Motor neuron (in vitro differentiated cells): ENCODE data around the gene PATL2. TPM values are rescaled to one million over a fixed set of nuclear protein-coding genes. Genes with fewer than 3 reads are reported as not detected.
"Not testable (repeated sequence)": the region's sequence is repeated elsewhere in the genome, so short reads cannot be mapped to it uniquely, and the experiment has no call there.

Source experiments
- ATAC-seq, 8 experiments: fragments of 200-7000 bp; cut with Tn5 transposase; replicated peaks in 6 of 8; 2 replicates each; pipeline ENCODE4 v1.8.0; 2021; ENCODE audit warnings: mild to moderate bottlenecking in 8 of 8, moderate library complexity in 8 of 8
- H3K27ac ChIP-seq, 2 donors: fragments of 250-450 bp; sonication (Bioruptor Pico); 2 replicates each; pipeline ENCODE4 v1.9.0; 2021; ENCODE audit warnings: antibody characterized with exemption in 2 of 2, mild to moderate bottlenecking in 2 of 2, moderate library complexity in 1 of 2
- H3K4me1 ChIP-seq, 2 donors: fragments of 250-450 bp; sonication (Bioruptor Pico); replicated peaks in 1 of 2; 2 replicates each; pipeline ENCODE4 v1.6.1; 2021; ENCODE audit warnings: antibody characterized with exemption in 2 of 2, mild to moderate bottlenecking in 2 of 2, moderate library complexity in 1 of 2
- H3K4me3 ChIP-seq, 5 donors: fragments of 250-450 bp; sonication (Bioruptor Pico); 2 replicates each; pipeline ENCODE4 v1.9.0; 2021; ENCODE audit warnings: antibody characterized with exemption in 5 of 5, mild to moderate bottlenecking in 5 of 5, moderate library complexity in 4 of 5
- WGBS, 10 experiments: fragments of 450-650 bp; shearing (Covaris generic); methylation state at CpG; one replicate each; pipeline ENCODE4 v1.0.0; 2022; 5-methylcytosine and 5-hydroxymethylcytosine counted together
- in situ Hi-C, 9 experiments: fragments of 400-800 bp; cut with MboI; loops; one replicate each; pipeline ENCODE4 v1.15.0; 2021; ENCODE audit warnings: low sequenced_read_pairs in 9 of 9, low pct_unique_long_range_greater_than_20kb in 2 of 9; ENCODE audit not compliant: unreplicated experiment in 9 of 9
- total RNA-seq, 8 experiments: library from RNA; unstranded; fragments of 300-600 nt; gene quantifications; 2 replicates each; pipeline versions ENCODE4 v1.2.3 to v1.2.4, GENCODE V29; 2022

The PATL2 gene
- total RNA-seq, 8 experiments from 2014 or later, result 0.11 to 2.2 (median 0.96) TPM

- no peak overlapping the region for H3K27ac ChIP-seq
Observed at GRCh38 chr15:44715797-44716334, 4.7 kb upstream of the PATL2 start.

DNA sequence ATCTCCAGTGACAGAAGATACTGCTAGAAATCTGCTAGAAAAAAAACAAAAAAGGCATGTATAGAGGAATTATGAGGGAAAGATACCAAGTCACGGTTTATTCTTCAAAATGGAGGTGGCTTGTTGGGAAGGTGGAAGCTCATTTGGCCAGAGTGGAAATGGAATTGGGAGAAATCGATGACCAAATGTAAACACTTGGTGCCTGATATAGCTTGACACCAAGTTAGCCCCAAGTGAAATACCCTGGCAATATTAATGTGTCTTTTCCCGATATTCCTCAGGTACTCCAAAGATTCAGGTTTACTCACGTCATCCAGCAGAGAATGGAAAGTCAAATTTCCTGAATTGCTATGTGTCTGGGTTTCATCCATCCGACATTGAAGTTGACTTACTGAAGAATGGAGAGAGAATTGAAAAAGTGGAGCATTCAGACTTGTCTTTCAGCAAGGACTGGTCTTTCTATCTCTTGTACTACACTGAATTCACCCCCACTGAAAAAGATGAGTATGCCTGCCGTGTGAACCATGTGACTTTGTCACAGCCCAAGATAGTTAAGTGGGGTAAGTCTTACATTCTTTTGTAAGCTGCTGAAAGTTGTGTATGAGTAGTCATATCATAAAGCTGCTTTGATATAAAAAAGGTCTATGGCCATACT, 4.1 kb upstream of the PATL2 start:
- ATAC-seq, result no peak
- in situ Hi-C loops, result no loop called here
- Histone ChIP-seq H3K27ac (no peak overlapping the region), H3K4me1 (peaks cover 0 to 5% of the 10 kb centered on the region in 2 donors), H3K4me3 (no peak overlapping the region)
- 67 to 100% (median 96%) methylated on average over 2 to 6 of the region's 6 CpGs for WGBS, 10 experiments

More at GRCh38 chr15:44715797-44716334, 4.7 kb upstream of the PATL2 start:
- WGBS, 10 experiments, result 75 to 100% (median 94%) methylated on average over 1 to 2 of the region's 2 CpGs; no CpG with 5 or more reads in 1 of the 10 experiments
- in situ Hi-C loops, result no loop called here
- H3K4me1 ChIP-seq, result peaks cover 0 to 5% of the 10 kb centered on the region in 2 donors
- H3K4me3 ChIP-seq, result no peak overlapping the region
- no peak for ATAC-seq

DNA sequence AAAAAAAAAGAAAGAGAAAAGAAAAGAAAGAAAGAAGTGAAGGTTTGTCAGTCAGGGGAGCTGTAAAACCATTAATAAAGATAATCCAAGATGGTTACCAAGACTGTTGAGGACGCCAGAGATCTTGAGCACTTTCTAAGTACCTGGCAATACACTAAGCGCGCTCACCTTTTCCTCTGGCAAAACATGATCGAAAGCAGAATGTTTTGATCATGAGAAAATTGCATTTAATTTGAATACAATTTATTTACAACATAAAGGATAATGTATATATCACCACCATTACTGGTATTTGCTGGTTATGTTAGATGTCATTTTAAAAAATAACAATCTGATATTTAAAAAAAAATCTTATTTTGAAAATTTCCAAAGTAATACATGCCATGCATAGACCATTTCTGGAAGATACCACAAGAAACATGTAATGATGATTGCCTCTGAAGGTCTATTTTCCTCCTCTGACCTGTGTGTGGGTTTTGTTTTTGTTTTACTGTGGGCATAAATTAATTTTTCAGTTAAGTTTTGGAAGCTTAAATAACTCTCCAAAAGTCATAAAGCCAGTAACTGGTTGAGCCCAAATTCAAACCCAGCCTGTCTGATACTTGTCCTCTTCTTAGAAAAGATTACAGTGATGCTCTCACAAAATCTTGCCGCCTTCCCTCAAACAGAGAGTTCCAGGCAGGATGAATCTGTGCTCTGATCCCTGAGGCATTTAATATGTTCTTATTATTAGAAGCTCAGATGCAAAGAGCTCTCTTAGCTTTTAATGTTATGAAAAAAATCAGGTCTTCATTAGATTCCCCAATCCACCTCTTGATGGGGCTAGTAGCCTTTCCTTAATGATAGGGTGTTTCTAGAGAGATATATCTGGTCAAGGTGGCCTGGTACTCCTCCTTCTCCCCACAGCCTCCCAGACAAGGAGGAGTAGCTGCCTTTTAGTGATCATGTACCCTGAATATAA, 2.2 kb upstream of the PATL2 start:
- in situ Hi-C loops, result no loop called here
- Histone ChIP-seq H3K4me3 (peak overlapping the region in 2 of 5 donors; percentile 75 to 76), H3K4me1 (peaks cover 0 to 5% of the 10 kb centered on the region in 2 donors), H3K27ac (no peak overlapping the region)
- no peak for ATAC-seq
- WGBS, 10 experiments, result 0 to 100% (median 81%) methylated on average over 1 to 5 of the region's 5 CpGs

DNA sequence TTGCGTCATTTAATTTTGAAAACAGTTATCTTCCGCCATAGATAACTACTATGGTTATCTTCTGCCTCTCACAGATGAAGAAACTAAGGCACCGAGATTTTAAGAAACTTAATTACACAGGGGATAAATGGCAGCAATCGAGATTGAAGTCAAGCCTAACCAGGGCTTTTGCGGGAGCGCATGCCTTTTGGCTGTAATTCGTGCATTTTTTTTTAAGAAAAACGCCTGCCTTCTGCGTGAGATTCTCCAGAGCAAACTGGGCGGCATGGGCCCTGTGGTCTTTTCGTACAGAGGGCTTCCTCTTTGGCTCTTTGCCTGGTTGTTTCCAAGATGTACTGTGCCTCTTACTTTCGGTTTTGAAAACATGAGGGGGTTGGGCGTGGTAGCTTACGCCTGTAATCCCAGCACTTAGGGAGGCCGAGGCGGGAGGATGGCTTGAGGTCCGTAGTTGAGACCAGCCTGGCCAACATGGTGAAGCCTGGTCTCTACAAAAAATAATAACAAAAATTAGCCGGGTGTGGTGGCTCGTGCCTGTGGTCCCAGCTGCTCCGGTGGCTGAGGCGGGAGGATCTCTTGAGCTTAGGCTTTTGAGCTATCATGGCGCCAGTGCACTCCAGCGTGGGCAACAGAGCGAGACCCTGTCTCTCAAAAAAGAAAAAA, 1.4 kb upstream of the PATL2 start:
- peak overlapping the region; percentile 41 to 82 (median 75) for H3K4me3 ChIP-seq
- 1 to 88% (median 28%) methylated on average over 3 to 23 of the region's 24 CpGs for WGBS, 10 experiments
- peak in 3 of 8 experiments; percentile 9 to 18 (median 13) for ATAC-seq
- H3K4me1 ChIP-seq, result peaks cover 0 to 5% of the 10 kb centered on the region in 2 donors
- H3K27ac ChIP-seq, result no peak overlapping the region
- in situ Hi-C loops, result no loop called here

GRCh38 chr15:44711743-44712345, 721 bp upstream of the PATL2 start:
- H3K4me1 ChIP-seq, result peaks cover 0 to 5% of the 10 kb centered on the region in 2 donors
- ATAC-seq, result peak; percentile 10 to 47 (median 33)
- 0 to 10% (median 0%) methylated on average over 5 to 9 of the region's 46 CpGs; no CpG with 5 or more reads in 5 of the 10 experiments for WGBS, 10 experiments
- no peak overlapping the region for H3K27ac ChIP-seq
- peak overlapping the region; percentile 41 to 82 (median 75) for H3K4me3 ChIP-seq
- in situ Hi-C loops, result no loop called here

DNA sequence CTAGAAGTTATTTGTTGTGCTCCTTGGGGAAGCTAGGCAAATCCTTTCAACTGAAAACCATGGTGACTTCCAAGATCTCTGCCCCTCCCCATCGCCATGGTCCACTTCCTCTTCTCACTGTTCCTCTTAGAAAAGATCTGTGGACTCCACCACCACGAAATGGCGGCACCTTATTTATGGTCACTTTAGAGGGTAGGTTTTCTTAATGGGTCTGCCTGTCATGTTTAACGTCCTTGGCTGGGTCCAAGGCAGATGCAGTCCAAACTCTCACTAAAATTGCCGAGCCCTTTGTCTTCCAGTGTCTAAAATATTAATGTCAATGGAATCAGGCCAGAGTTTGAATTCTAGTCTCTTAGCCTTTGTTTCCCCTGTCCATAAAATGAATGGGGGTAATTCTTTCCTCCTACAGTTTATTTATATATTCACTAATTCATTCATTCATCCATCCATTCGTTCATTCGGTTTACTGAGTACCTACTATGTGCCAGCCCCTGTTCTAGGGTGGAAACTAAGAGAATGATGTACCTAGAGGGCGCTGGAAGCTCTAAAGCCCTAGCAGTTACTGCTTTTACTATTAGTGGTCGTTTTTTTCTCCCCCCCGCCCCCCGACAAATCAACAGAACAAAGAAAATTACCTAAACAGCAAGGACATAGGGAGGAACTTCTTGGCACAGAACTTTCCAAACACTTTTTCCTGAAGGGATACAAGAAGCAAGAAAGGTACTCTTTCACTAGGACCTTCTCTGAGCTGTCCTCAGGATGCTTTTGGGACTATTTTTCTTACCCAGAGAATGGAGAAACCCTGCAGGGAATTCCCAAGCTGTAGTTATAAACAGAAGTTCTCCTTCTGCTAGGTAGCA, 657 bp downstream of the PATL2 start:
- 0 to 70% (median 39%) methylated on average over 3 to 9 of the region's 11 CpGs; no CpG with 5 or more reads in 2 of the 10 experiments for whole genome bisulfite sequencing, 10 experiments
- Histone ChIP-seq H3K4me1 (peaks cover 0 to 5% of the 10 kb centered on the region in 2 donors), H3K4me3 (peak overlapping the region; percentile 41 to 82 (median 75)), H3K27ac (peak overlapping the region in 1 of 2 donors; percentile 38)
- ATAC-seq, result no peak
- in situ Hi-C loops, result no loop called here

DNA sequence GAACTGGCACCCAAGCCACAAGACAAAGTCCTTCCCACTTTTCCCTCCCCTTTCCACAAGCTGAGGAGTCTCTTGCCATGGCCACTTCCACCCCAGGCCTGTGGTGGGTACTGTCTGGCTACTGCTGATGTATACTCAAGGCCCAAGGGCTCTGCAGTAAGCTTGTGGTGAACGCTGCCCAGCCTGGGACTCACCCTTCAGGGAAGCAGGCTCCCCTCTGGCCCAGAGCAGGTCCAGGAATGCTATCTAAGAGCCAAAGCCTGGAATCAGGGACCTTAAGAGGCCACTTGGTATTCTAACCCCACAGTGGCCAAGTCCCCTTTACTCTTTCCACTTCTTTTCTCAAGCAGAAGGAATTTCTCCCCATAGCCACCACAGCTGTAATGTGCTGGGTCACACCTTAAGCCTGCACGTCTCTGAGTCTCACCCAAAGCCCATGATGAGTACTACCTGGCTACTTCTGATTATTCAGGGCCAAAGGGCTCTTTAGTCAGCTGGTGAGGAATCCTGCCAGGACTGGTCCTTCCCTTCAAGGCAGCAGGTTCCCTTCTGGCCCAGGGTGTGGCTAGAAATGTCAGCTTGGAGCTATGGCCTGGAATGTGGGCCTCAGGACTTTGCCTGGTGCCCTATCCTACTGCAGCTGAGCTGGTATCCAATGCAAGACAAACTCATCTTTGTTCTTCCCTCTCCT, 4.0 kb downstream of the PATL2 start:
- ATAC-seq, result peak in 1 of 8 experiments; percentile 2

GRCh38 chr15:44706401-44706800, 4.7 kb downstream of the PATL2 start:
- Histone ChIP-seq H3K4me3 (no peak overlapping the region), H3K27ac (no peak overlapping the region), H3K4me1 (no peaks in the 10 kb centered on the region)
- ATAC-seq, result no peak
- WGBS, 10 experiments, result 58 to 100% (median 100%) methylated on average over 1 to 2 of the region's 2 CpGs; no CpG with 5 or more reads in 7 of the 10 experiments
- in situ Hi-C loops, result no loop called here

More for the DNA sequence above, 4.0 kb downstream of the PATL2 start:
- in situ Hi-C loops, result no loop called here
- Histone ChIP-seq H3K4me1 (no peaks in the 10 kb centered on the region), H3K27ac (no peak overlapping the region), H3K4me3 (no peak overlapping the region)
- 60 to 88% (median 82%) methylated on average over 1 of the region's 2 CpGs; no CpG with 5 or more reads in 6 of the 10 experiments for WGBS, 10 experiments

DNA sequence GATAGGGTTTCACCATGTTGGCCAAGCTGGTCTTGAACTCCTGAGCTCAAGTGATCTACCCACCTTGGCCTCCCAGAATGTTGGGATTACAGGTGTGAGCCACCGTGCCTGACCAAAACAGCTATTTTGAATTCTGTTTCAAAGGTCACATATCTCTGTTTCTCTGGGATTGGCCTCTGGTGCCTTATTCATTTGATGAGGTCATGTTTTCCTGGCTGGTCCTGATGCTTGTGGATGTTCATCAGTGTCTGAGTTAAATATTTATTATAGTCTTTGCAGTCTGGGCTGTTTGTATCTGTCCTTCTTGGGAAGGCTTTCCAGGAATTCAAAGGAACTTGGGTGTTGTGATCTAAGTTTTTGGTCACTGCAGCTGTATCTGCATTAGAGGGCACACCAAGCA, 5.1 kb downstream of the PATL2 start:
- H3K4me3 ChIP-seq, result no peak overlapping the region
- H3K4me1 ChIP-seq, result no peaks in the 10 kb centered on the region
- in situ Hi-C loops, result no loop called here
- no peak overlapping the region for H3K27ac ChIP-seq
- WGBS, 10 experiments, result 60 to 100% (median 81%) methylated on average over 1 of the region's 1 CpG; no CpG with 5 or more reads in 6 of the 10 experiments
- ATAC-seq, result no peak

GRCh38 chr15:44700676-44701075, 10.4 kb downstream of the PATL2 start:
- H3K4me3 ChIP-seq, in situ Hi-C loops, H3K4me1 ChIP-seq, ATAC-seq, H3K27ac ChIP-seq: not testable (repeated sequence)

DNA sequence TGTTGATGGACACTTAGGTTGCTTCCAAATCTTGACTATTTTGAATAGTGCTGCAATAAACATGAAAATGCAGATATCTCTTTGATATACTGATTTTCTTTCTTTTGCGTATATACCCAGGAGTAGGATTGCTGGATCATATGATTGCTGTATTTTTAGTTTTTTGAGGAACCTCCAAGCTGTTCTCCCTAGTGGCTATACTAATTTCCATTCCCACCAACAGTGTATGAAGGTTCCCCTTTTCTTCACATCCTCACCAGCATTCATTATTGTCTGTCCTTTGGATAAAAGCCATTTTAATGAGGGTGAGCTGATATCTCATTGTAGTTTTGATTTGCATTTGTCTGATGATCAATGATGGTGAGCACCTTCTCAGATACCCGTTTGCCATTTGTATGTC, 12.5 kb downstream of the PATL2 start:
- Histone ChIP-seq H3K4me3 (no peak overlapping the region), H3K27ac (no peak overlapping the region), H3K4me1 (no peaks in the 10 kb centered on the region)
- 20 to 94% (median 69%) methylated on average over 1 to 2 of the region's 2 CpGs; no CpG with 5 or more reads in 3 of the 10 experiments for WGBS, 10 experiments
- in situ Hi-C loops, result no loop called here
- no peak for ATAC-seq
